MV-4-11 (cell line): ENCODE data around the gene PTGDS.
A peak's percentile ranks its signal among the peaks of the same experiment; 100 is the strongest.

Experiments used
- DNase-seq: peaks from one replicate; lab custom pipeline; 2025; lab: John Stamatoyannopoulos, UW

PTGDS gene

GRCh38 chr9:137009938-137010732 is 32.8 kb downstream of the PTGDS start:
- no peak for DNase-seq

GRCh38 chr9:137011156-137011555 is 33.9 kb downstream of the PTGDS start:
- DNase-seq = no peak

GRCh38 chr9:137011907-137012675 is 34.8 kb downstream of the PTGDS start:
- DNase-seq = no peak

DNA sequence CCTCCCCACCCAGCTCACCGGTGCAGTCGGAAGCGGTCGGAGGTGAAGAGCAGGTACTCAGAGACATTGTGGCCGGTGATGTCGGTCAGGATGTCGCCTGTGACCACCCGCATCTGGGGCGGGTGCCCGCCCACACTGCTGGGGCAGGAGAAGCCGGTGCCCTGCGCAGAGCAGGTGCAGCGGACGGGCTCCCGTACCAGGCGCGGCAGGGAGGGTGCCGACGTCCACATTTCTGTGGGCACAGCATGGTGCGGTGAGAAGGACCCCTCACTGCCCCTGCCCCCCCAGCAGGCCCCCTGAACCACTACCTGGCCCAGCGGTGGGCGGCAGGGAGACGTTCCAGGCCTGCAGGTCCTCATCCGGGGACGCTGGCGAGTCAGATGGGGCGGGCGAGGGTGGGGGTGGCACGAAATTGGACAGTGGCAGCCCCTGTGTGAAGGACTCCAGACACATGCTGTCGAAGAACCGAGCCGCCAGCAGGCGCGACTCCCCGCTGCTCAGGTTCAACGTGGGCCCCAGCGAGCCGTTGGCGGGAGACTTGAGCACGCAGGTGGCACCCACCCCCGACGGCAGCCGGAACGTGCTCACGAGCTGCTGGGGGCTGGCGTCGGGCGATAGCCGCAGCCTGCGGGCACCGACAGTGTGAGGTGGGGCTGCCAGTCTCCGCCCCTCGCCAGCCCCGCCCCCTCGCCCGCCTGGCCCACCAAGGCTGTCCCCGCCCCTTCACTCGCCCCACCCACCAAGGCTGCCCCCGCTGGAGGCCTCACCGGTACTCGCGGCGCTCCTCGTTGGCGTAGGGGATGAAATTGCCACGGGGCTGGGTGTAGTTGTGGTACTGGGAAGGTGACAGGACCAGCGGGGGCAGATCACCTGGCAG is 35.6 kb downstream of the PTGDS start:
- DNase-seq = no peak

DNA sequence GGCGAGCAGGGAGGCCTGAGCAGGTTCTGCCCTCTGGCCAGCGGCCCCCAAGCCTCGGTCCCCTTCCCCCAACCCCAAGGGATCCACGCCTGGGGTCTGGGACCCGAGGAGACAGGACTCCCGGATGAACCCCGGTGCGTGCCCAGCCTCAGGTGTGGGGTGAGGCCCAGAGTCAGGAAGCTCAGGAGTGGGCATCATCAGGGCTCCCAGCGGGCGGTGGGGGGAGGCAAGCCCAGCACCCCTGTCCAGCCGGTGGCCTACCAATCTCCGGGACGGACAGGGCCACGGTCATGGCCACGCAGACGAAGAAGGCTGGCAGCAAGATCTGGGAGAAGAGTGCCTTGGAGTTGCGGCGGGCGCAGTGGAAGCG is 36.3 kb downstream of the PTGDS start:
- no peak for DNase-seq

GRCh38 chr9:137014166-137014565 is 36.9 kb downstream of the PTGDS start:
- no peak for DNase-seq

DNA sequence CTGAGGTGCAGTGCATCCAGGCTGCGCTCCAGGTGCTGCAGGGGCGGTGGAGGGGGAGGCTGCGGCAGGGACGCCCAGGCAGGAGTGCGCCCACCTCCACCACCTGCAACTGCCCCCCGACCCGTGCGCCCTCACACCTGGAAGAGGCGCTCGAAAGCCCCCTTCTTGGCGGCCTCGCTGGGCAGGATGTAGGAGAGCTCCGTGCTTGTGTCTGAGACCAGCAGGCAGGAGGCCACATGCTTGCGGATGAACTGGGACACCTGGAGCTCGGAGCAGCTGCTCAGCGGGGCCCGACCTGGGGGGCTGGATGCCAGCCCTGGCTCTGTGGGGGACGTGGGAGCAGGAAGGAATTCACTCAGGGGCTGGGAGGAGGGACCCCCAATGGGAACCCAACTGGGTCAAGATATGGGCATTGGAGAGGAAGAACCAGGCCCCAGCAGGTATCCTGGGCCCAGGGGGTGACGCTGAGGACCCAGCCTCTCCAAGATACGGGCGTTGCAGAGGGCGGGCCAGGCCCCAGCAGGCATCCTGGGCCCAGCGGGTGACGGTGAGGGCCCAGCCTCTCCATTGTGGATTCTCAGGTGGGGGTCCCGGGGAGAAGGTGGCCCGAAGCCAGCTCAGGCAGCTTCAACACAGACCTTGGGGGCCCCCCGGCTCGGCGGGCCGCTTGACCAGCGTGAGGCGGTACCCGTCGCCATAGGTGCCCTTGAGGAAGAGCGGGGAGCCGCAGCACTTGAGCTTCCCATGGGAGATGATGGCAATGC is 37.7 kb downstream of the PTGDS start:
- no peak for DNase-seq

GRCh38 chr9:137015540-137015930 is 38.2 kb downstream of the PTGDS start:
- no peak for DNase-seq

DNA sequence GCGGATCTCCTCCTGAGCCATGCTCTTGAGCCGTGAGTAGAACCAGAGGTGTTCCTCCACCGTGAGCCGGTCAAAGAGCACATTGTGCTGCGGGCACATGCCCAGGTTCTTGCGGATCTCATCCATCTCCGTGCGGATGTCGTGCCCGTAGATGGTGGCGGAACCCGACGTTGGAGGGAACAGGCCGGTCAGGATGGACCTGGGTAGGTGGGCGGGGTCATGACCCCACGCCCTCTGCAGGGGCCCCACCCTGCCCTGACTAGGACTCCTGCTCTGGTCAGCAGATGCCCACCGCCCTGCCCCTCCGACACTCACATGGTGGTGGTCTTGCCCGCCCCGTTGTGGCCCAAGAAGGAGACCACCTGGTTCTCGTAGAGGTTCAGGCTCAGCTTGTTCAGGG is 38.7 kb downstream of the PTGDS start:
- DNase-seq = no peak

GRCh38 chr9:137016436-137016835 is 39.1 kb downstream of the PTGDS start:
- DNase-seq = no peak

- no peak for DNase-seq
These were observed 39.8 kb downstream of the PTGDS start for GRCh38 chr9:137017071-137017470.

DNA sequence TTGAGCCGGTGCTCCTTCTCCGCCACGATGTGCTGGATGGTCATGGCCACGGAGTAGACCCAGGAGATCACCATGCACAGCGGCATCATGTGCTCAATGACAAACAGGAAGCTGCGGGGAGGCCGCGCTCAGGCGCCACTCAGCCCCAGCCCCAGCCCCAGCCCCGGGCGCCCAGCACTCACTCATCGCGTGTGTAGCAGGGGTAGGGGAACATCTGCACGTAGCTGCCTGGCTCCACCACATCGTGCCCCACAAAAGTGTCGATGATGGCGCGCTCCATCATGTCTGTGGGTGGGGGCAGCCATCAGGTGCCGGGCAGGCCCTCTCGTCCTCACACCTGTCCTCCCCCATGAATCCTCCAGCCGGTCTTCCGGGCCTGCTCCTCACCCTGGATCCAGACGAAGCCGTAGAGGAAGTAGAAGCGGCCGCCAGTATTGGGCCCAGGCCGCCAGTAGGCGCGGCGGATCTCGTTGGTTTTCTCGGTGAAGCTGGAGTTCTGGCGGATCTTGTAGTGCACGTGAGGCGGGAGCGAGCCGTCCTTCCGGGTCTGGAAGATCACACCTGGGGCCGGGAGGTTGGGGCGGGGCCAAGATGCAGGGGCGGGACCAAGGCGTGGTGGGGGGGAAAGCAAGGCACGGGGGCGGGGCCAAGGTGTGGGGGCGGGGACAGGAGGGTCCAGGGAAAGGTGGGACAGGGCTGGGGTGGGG is 40.6 kb downstream of the PTGDS start:
- no peak for DNase-seq

DNA sequence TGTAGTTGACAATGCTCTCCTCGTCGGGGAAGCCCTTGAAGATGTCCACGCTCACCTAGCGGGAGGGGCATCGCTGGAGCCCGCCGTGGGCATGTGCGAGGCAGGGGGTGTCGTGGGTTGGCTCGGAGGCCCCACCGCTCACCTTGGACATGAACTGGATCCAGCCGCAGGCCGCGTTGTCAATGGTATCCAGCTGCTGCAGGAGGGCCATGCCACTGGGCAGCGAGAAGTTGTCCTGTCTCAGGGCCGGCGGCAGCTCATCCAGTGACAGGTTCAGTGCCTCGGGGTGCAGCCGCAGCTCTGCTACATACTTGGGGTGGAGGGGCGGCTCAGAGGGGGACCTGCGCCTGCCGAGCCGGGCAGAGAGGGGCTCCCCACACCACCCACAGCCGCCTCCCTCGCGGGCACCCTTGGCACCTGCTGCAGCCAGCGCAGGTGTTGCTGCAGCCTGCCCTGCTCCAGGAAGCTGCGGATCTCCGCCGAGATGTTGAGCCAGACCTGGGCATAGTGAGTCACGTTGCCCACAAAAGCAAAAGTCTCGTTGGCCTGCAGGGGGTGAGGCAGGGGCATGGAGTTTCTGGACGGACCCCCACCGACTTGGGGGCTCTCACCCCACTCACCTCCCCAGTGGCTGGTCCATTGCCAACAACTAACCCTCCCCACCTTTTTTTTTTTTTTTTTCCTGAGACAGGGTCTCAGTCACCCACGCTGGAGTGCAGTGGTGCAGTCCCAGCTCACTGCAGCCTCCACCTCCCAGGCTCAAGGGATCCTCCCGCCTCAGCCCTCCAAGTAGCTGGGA is 41.7 kb downstream of the PTGDS start:
- no peak for DNase-seq

DNA sequence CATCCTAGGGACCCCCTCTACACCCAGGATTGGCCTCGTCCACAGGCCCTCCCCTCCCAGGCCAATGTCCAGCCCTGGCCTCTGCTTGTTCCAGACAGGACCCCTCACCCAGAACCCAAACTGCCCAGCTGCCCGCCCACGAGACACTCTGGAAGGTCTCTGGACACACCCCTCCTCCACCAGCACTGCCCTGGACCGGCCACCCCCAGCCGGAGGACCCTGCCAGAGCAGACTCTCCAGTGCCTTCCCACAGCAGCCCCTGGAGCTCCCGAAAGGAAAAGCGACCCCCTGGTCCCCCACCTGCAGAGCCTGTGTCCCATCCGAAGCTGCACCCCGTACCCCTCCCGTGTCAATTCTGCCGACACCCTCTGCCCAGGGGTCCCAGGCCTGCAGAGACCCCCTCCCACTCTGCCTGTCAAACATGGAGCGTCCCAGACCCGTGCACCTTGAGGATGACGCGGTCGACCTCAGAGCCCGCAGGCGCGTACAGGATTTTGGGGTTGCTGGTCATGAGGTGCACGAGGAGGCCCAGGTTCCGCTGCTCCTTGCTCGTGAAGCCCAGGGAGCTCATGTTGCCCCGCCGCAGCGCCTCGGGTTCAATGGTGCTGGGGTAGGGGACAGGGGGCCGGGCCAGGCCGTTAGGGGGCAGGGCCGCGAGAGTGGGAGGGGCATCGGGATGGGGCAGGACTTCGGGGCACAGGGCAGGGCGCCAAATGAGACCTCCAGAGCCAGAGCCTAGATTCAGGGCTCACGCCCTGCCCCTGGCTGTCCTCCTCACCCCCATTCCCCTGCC is 42.8 kb downstream of the PTGDS start:
- no peak for DNase-seq

GRCh38 chr9:137020771-137021567 is 43.7 kb downstream of the PTGDS start:
- no peak for DNase-seq

DNA sequence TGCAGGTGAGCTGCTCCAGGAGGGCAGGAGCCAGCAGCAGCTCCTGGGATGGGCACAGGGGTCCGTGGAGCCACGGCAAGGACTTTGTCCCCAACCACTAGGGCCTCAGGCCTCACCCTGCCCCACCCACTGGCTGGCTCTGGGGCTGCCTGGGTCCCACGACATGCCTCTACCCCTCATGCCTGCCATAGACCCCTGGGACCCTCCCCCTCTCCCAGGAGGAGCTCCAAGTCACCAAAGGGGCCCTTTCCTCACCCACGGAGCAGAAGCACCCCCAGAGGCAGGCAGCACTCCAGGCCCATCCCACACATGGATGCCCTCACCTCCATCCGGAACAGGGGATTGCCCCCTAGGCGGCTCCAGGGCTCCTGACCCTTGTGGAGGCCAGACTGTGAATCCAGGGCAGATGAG is 44.3 kb downstream of the PTGDS start:
- DNase-seq = no peak

GRCh38 chr9:137021979-137022661 is 44.8 kb downstream of the PTGDS start:
- peak; percentile 85 for DNase-seq

GRCh38 chr9:137022662-137023008 is 45.3 kb downstream of the PTGDS start:
- DNase-seq = no peak
